NT2/D1 (cell line): Measurements from ENCODE around the gene NFATC3.

ENCODE experiments used
- YY1 ChIP-seq: IDR thresholded peaks from 2 replicates; pipeline ENCODE4 v1.6.1; 2011; ENCODE audit not compliant: insufficient read length, insufficient read depth
- ZNF274 ChIP-seq: IDR thresholded peaks from 2 replicates; pipeline ENCODE4 v1.6.1; 2011; ENCODE audit warnings: mild to moderate bottlenecking, low read depth, low read length

GRCh38 chr16:68233085-68233834 lies 148.1 kb downstream of the NFATC3 start:
- no peak for TF ChIP-seq YY1
- no peak for TF ChIP-seq ZNF274
